HG03025 (cell line): ENCODE data around the gene NXPH1.
A peak's percentile ranks its signal among the peaks of the same experiment; 100 is the strongest.
"Not testable (repeated sequence)": the region's sequence is repeated elsewhere in the genome, so short reads cannot be mapped to it uniquely, and the experiment has no call there.

Source experiments
- ATAC-seq: cut with Tn5 transposase; IDR thresholded peaks from one replicate; pipeline ENCODE4 v1.9.1; 2021; ENCODE audit warnings: mild to moderate bottlenecking, moderate library complexity; ENCODE audit not compliant: unreplicated experiment, low FRiP score

The NXPH1 gene

DNA sequence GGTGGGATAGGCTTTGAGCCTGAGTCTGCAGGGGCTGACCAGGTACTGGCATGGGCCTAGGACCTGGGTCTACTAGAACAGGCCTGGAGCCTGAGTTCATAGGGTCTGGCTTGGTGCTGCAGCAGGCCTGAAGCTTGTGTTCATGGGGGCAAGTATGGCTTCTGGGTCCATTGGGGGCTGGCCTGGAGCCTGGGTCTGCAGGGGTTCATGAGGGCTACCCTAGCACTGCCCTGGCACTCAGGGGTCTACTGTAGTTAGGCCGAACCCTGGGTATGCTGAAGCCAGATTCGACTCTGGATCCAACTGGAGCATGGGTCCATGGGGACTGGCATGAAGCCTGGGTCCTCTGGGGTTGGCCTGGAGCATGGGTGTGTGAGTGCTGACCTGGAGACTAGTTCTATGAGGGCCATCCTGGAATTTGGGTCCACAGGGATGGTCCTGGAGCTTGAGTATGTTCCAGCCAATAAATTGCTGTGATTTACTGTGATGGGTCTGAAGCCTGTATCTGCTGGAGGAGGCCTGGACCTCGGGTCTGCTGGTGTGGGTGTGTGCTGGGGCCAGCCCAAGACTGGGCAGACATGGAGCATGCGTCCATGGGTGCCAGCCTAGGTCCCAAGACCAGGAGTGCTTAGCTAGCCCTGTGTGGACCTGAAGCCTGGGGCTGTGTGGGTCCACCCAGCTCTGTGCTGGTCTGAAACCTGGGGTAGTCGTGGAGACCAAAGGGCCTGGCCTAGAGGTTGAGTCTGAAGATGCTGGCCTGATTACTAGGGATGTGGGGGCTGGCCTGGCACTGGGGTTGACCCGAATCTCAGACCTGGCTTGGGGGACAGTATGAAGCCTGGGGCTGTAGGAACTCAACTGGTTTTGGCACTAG is 235.5 kb downstream of the NXPH1 start:
- ATAC-seq = no peak

DNA sequence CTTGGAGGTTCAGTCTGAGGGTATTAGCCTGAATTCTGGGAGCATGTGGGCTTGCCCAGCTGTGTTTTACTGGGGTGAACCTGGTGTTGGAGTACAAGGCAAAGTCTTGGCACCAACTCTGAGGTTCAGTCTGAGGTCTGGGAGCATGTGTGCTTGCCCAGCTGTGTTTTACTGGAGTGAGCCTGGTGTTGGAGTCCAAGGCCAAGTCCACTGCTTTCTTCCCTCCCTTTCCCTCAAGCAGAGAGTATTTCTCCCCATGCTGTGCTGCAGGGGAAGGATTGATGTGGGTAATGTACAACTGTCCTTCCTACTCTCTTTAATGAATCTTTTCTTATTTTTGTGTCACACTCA is 236.1 kb downstream of the NXPH1 start:
- ATAC-seq = no peak

DNA sequence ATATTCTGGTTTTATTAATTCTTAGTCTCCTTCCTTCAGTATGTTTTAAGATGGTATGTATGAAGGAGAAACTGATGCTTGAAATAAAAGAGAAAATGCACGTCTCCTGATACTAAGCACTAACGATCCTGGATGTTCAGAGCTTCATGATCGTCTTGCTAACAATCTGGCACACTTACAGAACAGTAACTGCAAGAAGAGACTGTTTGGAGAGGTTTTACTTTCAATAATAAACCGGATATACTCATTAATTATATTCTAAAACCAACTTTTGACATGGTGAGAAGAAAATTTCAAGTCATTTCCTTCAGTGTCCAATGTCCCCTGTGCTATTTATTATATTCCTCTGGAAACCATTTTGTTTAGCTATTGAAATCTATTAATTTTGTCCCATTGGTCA is 251.0 kb downstream of the NXPH1 start:
- ATAC-seq = no peak

DNA sequence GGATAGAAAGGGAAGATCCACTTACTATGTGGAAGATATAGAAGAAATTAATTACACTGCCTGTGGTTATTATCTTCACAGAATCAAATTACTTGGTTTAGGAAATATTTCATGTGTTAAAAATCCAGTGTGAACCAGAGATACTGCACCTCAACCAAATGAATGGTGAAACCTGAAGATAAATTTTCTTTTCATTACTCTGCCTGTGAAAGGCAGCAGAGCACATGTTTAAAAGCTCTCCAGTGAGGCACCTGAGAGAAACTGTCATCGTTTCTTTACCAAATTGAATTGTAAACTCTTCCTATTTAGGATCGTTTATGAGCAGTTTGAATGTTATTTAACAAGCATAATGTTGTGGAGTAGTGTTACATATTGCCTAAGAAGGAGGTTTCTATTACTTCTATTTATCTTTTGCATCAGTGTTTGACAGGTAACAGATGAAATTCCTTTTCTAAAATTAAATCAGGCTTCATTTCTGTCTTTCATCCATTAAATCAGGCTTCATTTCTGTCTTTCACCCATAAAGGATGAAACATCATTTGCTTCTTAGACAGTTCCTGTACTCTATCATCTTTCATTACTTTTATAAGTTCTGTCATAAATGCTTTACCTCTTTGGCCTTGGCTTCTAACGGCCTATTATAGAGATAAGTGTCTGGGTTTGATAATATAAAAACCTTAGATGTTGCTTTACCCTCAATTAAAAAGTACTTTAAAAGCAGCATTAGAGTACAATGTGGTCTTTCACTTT is 266.6 kb downstream of the NXPH1 start:
- ATAC-seq = no peak

DNA sequence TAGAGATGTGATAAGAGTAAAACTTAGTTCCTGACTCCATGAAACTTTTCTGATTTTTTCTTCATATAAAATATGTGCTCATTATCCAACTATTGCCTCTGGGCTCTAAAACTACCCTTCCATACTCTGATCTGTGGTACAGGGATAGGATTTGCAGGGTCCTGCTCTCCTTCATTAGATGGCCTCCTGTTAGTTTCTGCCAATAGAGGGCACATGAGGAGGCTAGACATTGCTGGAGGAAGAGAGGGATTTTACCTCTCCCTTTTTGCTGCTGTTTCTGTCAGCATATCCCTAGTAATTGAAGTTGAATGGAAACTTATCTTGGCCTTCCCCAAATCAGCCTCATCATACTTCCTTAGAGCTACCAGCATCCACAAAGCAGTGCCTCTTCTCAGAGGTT is 269.4 kb downstream of the NXPH1 start:
- no peak for ATAC-seq

DNA sequence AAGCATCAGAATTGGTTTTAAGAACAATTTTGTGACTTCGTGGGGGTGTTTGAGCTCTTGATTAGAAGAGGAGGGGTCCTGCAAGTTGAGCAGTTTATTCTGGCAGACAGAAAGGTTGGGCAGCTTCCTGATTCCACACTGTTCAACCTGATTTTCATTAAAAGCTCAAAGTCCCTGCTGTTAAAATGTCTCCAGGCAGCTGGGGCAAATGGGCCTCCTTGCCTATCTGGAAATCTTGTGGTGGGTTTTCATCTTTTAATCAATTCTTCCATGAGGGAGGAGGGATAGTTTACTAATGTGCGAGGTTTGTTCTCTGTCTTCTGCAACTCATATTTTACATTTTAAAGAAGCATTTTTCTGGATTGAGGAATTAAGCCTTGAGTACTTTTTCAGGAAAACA is 276.7 kb downstream of the NXPH1 start:
- no peak for ATAC-seq

DNA sequence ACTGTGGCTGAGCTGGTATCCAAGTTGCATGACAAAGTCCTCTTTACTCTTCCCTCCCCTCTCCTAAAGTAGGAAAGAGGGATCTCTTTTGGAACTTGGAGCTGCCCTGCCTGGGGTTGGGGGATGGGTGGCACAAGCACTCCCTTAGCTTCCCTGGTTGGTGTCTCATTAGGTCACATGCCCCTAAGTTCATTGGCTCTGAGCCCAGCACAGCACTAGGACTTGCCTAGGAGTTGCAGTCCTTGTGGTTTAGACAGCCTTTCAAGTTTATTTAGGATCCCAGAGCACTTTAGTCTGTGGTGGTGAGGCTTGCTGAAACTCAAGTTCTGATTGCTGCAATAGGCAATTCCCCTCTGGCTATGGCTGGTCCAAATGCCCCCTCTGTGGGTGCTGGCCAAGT is 281.4 kb downstream of the NXPH1 start:
- no peak for ATAC-seq

DNA sequence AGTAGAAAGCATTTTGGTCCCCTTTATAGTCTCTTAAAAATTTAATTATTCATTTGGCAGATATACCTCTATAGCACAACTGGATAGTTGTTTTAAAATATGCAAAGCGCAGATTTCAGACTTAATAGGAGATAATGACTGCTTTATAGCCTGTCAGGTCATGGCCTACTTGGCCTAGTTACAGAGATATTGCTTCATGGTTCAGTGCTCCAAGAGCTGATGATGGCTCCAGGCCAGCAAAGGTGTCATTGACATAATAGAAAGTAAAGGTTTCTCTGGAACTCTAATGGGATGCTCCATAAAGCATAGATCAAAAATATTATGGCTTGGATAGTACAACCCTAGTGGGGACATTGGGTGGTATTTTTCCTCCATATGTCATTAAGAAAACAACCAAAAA is 285.7 kb downstream of the NXPH1 start:
- ATAC-seq = no peak

DNA sequence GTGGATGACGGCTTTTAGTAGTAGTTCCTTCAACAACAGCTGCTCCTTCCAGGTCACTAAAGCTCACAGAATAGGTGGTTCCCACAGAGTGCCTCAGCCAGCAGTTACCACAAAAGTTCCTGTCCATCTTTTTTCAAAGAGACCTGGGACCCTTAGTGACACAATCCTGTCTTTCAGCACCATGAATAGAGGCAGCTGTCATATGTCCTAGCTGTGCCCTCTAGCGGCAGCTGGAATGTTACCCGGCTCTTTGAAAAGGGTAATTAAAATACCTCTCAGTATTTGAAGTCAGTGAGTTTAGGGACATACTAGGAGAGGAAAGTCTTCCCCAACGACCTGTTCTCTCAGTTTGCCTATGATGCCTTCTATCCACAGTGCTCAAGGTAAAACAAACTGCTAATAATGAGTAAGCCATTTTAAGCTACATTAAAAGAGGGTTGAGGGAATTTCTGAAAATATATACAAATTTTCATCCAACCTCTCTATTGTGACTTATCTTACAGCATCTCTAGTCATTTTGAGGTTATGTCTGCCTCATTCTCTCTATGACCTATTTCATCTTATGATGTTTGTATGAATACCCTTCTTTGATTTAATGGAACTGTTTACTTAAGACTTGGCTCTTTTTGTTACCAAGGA is 290.8 kb downstream of the NXPH1 start:
- ATAC-seq = peak; percentile 86

DNA sequence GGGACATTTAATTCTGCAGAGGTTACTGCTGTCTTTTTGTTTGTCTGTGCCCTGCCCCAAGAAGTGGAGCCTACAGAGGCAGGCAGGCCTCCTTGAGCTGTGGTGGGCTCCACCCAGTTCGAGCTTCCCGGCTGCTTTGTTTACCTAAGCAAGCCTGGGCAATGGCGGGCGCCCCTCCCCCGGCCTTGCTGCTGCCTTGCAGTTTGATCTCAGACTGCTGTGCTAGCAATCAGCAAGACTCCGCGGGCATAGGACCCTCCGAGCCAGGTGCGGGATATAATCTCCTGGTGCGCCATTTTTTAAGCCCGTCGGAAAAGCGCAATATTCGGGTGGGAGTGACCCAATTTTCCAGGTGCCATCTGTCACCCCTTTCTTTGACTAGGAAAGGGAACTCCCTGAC is 298.3 kb downstream of the NXPH1 start:
- not testable (repeated sequence) for ATAC-seq

DNA sequence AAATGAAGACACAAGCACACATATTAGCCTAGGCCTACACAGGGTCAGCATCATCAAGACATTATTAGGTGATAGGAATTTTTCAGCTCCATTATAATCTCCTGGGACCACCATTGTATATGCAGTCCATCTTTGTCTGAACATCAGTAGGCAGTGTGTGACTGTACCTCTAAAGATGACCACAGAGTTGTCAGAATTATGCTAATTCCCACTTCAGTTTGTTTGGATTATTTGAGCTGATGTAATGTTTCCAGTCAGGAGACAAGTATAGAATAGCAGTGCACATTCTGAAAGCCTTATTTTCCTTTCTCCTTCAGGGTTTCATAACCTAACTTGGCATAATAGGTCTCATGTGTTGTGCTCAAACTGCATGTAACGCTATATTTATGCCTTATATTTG is 306.4 kb downstream of the NXPH1 start:
- no peak for ATAC-seq

DNA sequence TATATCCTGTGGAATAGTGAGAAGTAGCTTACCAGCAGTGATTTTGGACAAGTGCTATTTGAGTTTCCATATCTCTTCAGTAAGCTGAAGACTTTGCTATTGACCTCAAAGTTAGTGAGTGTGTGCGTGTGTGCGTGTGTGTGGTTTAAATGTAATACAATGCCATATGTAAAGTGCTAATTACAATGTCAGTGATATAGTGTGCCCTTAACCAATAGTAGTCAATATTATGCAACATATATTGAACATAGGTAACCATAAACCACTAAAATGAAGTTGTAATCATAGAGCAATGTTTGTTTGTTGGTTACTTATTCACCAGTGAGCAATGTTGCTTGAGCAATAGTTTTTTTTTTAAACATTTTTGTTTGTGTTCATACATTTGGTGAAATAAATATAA is 309.4 kb downstream of the NXPH1 start:
- no peak for ATAC-seq

DNA sequence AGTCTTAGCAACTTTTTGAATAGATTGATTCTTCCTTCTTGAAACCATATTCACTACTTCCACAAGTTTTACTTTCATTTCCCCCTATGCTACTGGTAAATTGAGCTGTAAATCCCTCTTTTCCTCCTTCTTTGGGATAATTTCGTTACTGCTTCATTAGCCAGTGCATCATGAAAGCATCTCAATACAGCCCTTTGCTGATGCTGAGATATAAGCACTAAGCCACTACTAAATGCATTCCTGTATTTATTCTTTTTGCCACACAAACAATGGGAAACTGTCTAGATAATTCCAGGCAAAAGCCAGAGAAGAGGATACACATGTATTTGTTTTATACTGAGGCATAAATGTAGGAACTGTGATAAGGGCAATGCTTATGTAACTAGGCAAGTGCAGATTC is 313.9 kb downstream of the NXPH1 start:
- no peak for ATAC-seq

DNA sequence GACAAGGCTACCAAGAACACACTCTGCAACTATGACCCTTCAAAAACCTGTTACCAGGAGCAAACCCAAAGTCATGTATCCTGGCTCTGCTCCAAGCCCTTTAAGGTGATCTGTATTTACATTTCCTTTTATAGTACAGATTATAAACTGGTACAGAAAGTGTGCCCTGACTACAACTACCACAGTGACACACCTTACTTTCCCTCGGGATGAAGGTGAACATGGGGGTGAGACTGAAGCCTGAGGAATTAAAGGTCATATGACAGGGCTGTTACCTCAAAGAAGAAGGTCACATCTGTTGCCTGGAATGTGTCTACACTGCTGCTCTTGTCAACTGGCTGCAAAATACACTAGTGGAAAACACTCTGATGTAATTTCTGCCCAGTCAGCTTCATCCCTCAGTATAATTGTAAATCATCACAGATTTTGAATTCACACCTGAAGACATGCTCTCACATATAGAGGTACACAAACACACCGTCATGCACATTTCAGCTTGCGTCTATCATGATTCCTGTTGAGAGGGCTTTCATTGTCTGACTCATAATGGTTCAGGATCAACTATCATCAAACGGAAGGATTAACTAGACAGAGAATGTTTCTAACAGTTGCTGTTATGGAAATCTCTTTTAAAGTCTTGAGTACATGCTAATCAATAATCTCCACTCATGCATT is 318.3 kb downstream of the NXPH1 start:
- ATAC-seq = no peak

DNA sequence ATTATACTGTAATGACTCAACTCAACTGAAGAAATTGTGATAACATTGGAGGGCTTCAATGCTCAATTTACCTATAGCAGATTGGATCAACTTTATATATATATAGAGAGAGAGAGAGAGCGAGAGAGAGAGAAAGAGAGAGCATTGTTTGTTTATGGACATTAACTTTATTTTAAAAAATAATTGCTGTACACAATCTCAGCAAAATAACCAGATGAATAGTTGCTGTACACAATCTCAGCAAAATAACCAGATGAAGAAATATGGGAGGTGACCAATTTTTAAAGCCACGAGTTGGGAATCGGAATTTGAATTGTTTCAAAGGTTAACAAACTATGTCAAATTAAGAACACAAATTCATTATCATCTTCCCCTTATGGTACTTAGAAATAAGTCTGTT is 319.9 kb downstream of the NXPH1 start:
- ATAC-seq = no peak

DNA sequence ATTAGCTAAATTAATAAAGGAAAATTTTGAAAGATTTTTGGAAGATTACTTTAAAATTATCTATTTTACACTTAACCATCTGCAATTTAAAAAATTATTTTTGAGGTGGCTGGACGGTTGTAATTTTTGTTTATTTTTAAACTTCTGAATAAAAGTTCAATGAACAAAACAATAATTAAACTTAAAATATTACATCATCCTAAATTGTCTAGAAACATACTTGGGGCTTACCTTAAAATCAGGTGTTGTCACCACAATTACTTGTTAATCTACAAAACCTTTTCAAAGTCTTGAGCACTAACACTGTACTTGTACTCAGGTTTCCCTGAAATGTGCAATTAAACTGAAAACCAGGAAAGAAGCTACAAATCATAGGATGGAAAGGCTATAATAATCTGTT is 328.3 kb downstream of the NXPH1 start:
- no peak for ATAC-seq

DNA sequence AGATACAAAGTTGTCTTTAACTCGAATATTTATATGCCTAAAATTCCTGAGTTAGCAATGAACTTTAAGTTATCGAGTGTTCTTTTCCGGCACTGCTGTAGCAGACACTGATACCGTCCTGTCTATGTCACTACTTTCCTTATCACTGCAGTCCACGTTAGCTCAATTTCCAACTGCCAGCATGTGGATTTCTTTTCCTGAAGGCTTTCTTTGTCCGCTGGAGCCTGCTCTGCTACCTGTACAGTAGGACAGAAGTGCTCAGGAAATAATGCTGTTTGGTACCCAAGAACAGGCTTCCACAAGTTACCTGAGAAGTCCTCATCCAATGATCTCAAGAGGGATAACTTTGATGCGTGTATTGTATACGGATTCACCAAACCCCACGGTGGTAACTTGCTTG is 329.4 kb downstream of the NXPH1 start:
- no peak for ATAC-seq

DNA sequence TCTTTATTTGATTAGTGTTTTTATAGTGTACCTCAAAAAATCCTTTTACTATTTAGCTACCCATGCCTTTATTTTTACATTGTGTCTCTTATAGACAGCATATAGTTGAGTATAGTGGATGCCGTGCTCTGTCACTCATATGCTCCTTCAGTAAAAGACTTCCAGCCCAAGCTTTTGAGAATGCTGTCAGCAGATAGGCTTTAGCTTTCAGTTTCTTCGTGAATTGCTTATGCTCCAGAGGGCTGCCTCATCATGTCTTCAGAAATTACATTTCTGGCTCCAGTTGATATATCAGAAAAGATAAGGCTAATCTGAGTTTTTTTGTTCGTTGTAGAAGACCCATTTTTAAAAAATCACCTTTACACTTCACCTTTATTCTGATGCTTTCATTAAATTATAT is 332.0 kb downstream of the NXPH1 start:
- ATAC-seq = no peak

DNA sequence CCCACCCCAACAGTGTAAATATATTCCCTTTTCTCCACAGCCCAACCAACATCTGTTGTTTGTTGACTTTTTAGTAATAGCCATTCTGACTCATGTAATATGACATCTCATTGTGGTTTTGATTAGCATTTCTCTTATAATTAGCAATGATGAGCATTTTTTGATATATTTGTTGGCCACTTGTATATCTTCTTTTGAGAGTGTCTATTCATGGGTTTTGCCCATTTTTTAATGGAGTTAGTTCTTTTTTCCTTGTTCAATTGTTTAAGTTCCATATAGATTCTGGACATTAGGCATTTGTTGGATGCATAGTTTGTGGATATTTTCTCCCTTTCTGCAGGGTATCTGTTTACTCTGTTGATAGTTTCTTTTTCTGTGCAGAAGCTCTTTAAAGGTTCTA is 340.1 kb downstream of the NXPH1 start:
- no peak for ATAC-seq

DNA sequence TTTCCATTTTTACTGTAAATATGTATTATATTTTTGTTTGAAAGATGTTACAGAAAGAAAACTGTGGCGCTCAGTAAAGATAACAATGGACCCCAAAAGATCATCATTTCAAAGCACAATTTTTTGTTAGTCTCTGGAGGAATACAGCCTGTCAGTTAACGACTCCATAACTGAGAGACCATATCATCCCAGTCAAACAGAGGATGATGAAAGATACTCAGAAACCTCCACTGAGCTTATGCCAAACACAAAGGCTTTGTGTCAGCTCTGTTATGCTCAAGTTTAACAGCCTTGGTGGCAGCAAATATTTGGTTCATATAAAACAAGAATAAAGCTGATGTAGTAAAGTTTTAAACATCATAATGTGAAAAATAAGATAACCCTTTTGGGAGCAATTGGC is 345.1 kb downstream of the NXPH1 start:
- ATAC-seq = no peak

DNA sequence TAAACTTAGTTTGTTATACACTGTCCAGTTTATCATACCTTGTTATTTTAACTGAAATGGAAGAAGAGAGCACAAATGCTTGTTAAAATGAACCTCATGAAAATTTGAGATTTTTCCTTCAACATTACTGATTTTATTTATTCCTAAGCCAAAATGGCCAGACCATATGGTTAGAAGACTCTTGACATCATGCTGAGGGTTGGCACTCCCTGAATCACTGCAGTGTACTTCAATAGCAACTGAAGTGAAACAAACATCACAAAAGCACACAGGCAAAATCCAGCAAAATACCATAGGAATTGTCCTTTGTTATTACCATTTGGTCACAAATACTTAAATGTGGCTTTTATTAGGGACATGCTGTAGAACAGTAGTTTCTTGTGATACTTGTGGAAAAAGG is 347.8 kb downstream of the NXPH1 start:
- no peak for ATAC-seq
